Measurements from ENCODE around the gene HLA-DRB5. TPM values are rescaled to one million over a fixed set of nuclear protein-coding genes. Genes with fewer than 3 reads are reported as not detected.

The HLA-DRB5 gene
- total RNA-seq, 1 experiment from 2014 or later: 4.2 TPM

DNA sequence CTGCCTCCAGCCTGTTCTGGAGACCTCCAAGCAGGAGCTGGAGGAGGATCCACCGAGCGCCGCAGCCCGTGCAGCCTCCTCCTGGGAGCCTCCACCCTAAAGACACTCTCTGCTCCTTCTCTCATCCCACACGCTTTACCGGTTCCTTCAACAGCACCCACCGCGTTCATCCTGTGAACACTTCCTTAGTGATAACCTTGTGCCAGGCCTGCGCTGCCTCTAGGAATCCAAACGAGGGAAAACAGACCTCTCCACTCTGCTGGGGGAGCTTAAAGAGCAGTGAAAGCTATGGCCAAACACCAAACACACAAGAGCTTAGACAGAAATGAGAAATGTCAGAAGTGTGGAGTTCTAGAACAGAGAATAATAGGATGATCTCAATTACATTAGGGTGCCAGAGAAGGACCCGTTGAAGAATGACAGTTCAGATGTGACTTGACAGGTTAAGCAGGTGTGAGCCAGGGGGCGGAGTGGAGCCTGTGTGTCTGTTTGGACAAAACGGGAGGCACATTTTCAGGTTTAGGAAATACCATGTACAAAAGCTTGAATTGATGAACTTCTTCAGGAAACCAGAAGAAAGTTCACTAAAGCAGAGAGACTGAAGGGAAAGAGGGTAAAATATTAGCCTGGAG, 28.5 kb upstream of the HLA-DRB5 start:
- H3K36me3 Mint-ChIP-seq (ENCODE audit: insufficient read depth in 1 of 3, low read depth in 3 of 3): no peaks in the 10 kb centered on the region
- no peak overlapping the region for H3K4me3 Mint-ChIP-seq
- peaks cover 5% of the 10 kb centered on the region for H3K27me3 Mint-ChIP-seq (ENCODE audit: low read depth)
- no peaks in the 10 kb centered on the region for H3K23me2 ChIP-seq (ENCODE audit: insufficient read length, low read depth, low read length, poor library complexity, severe bottlenecking)
- H2BK5ac ChIP-seq (ENCODE audit: insufficient read length, low read length): no peak overlapping the region
- H3K56ac ChIP-seq (ENCODE audit: insufficient read length, low read depth, low read length): no peak overlapping the region
- no peak for TF ChIP-seq CTCF (conservative IDR thresholded peaks at IDR 0.05)
- H3K4me1 ChIP-seq (ENCODE audit: insufficient read depth, low read length): no peaks in the 10 kb centered on the region
- no peak overlapping the region for H2BK15ac ChIP-seq (ENCODE audit: low read depth, low read length)
- H3K79me2 ChIP-seq (ENCODE audit: insufficient read depth, low read length): no peaks in the 10 kb centered on the region
- no CpG with 5 or more reads among the region's 13 CpGs for WGBS (ENCODE audit: extremely low coverage, insufficient read length, low lambda C conversion rate)
- H3T11ph ChIP-seq (ENCODE audit: low read length): no peak overlapping the region
- H2AFZ ChIP-seq (ENCODE audit: low read length): no peak overlapping the region
- no peaks in the 10 kb centered on the region for H4K20me1 ChIP-seq (ENCODE audit: control insufficient read depth, insufficient read depth, insufficient read length)
- H3K4me2 ChIP-seq (ENCODE audit: insufficient read depth, insufficient read length, low read length): no peak overlapping the region
- no peak overlapping the region for H3K27ac ChIP-seq (ENCODE audit: insufficient read length, low read depth, low read length)
- no peak overlapping the region for H2AK5ac ChIP-seq (ENCODE audit: insufficient read length, low read length)
- H3K14ac ChIP-seq (ENCODE audit: insufficient read depth, low read length): no peak overlapping the region
- H3K27me3 ChIP-seq (ENCODE audit: insufficient read depth, low read length): no peaks in the 10 kb centered on the region
- H2BK20ac ChIP-seq (ENCODE audit: low read depth, low read length, poor library complexity, severe bottlenecking): no peak overlapping the region
- no peaks in the 10 kb centered on the region; a peak in 1 of 5 replicates for H3K9me3 Mint-ChIP-seq
- no peak for DNase-seq
- no peak overlapping the region for H2BK12ac ChIP-seq (ENCODE audit: insufficient read length, low read depth, low read length)
- H4K5ac ChIP-seq (ENCODE audit: insufficient read length, low read depth, low read length): no peak overlapping the region
- H4K8ac ChIP-seq (replicated peaks; ENCODE audit: insufficient read length, low read depth, low read length): no peak overlapping the region
- H3K9ac ChIP-seq (ENCODE audit: extremely low read depth, insufficient read length, low read length): no peak overlapping the region
- H3K4ac ChIP-seq (ENCODE audit: low read depth, low read length): no peak overlapping the region
- H4K91ac ChIP-seq (ENCODE audit: insufficient read length, low read depth, low read length): no peak overlapping the region
- no peak overlapping the region for H2BK120ac ChIP-seq (ENCODE audit: low read depth, low read length, poor library complexity, severe bottlenecking)
- H3K9me3 ChIP-seq (ENCODE audit: control insufficient read depth, low read depth, low read length): no peaks in the 10 kb centered on the region
- no peak overlapping the region for H3K27ac Mint-ChIP-seq
- H3K4me1 Mint-ChIP-seq: peaks cover 0 to 3% of the 10 kb centered on the region in 2 experiments; a peak in 1 of 4 replicates
- H3K79me1 ChIP-seq (ENCODE audit: insufficient read depth, low read depth, low read length, poor library complexity, severe bottlenecking): no peaks in the 10 kb centered on the region
- no peak overlapping the region for H3K23ac ChIP-seq (ENCODE audit: insufficient read length, low read depth, low read length)
- H3K18ac ChIP-seq (ENCODE audit: insufficient read length, low read depth, low read length): no peak overlapping the region

Data from H9 (cell line).